HEK293T (cell line): ENCODE measurements around the gene COX8C.

ENCODE experiments used
- CTCF ChIA-PET: fragments of 350-600 bp; formaldehyde crosslinking; extraction: SDS; loops from one replicate; lab custom pipeline; 2021; ENCODE audit warnings: antibody characterized with exemption, inconsistent platforms; lab: Yijun Ruan, JAX
- POLR2A ChIA-PET: fragments of 350-600 bp; formaldehyde crosslinking; extraction: SDS; loops from one replicate; lab custom pipeline; 2020; ENCODE audit warnings: antibody characterized with exemption, inconsistent platforms; lab: Yijun Ruan, JAX
- DNase-seq: peaks from one replicate; pipeline ENCODE4 v3.0.0; 2012; ENCODE audit warnings: mixed read lengths; ENCODE audit errors: extremely low spot score
- ARNT ChIP-seq: fragments of 450-650 bp; IDR thresholded peaks from 2 replicates; pipeline ENCODE4 v1.6.1; 2017; ENCODE audit warnings: mild to moderate bottlenecking
- BHLHE40 ChIP-seq: fragments of 450-650 bp; IDR thresholded peaks from 2 replicates; pipeline ENCODE4 v1.6.1; 2016; ENCODE audit warnings: mild to moderate bottlenecking, moderate library complexity, borderline replicate concordance
- CTBP1 ChIP-seq: fragments of 450-650 bp; IDR thresholded peaks from 2 replicates; pipeline ENCODE4 v1.6.1; 2016; ENCODE audit warnings: borderline replicate concordance
- ELF4 ChIP-seq: fragments of 450-650 bp; IDR thresholded peaks from 2 replicates; pipeline ENCODE4 v1.6.1; 2017; ENCODE audit warnings: antibody characterized with exemption
- FOXA1 ChIP-seq: fragments of 450-650 bp; IDR thresholded peaks from 2 replicates; pipeline ENCODE4 v1.6.1; 2016; ENCODE audit warnings: mild to moderate bottlenecking
- FOXK2 ChIP-seq: fragments of 450-650 bp; IDR thresholded peaks from 2 replicates; pipeline ENCODE4 v1.6.1; 2016; ENCODE audit warnings: mild to moderate bottlenecking
- FOXM1 ChIP-seq: fragments of 450-650 bp; IDR thresholded peaks from 2 replicates; pipeline ENCODE4 v1.6.1; 2017; ENCODE audit warnings: mild to moderate bottlenecking, borderline replicate concordance
- HDGF ChIP-seq: fragments of 450-650 bp; IDR thresholded peaks from 2 replicates; pipeline ENCODE4 v1.6.1; 2017; ENCODE audit warnings: antibody characterized with exemption, borderline replicate concordance
- L3MBTL2 ChIP-seq: fragments of 450-650 bp; conservative IDR thresholded peaks from 2 replicates; pipeline ENCODE4 v1.6.1; 2016; ENCODE audit warnings: mild to moderate bottlenecking
- LEF1 ChIP-seq: fragments of 450-650 bp; IDR thresholded peaks from 2 replicates; pipeline ENCODE4 v1.6.1; 2017; ENCODE audit warnings: mild to moderate bottlenecking, borderline replicate concordance
- NFRKB ChIP-seq: fragments of 450-650 bp; IDR thresholded peaks from 2 replicates; pipeline ENCODE4 v1.6.1; 2016; ENCODE audit warnings: mild to moderate bottlenecking, moderate library complexity
- PKNOX1 ChIP-seq: fragments of 450-650 bp; IDR thresholded peaks from 2 replicates; pipeline ENCODE4 v1.6.1; 2016
- SP1 ChIP-seq: fragments of 450-650 bp; IDR thresholded peaks from 2 replicates; pipeline ENCODE4 v1.6.1; 2017
- SUZ12 ChIP-seq: fragments of 450-650 bp; IDR thresholded peaks from 2 replicates; pipeline ENCODE4 v1.6.1; 2016; ENCODE audit warnings: mild to moderate bottlenecking
- TARDBP ChIP-seq: fragments of 450-650 bp; IDR thresholded peaks from 2 replicates; pipeline ENCODE4 v1.6.1; 2016
- ZNF384 ChIP-seq: fragments of 450-650 bp; IDR thresholded peaks from 2 replicates; pipeline ENCODE4 v1.6.1; 2016

The COX8C gene

GRCh38 chr14:93329965-93330608 is 16.9 kb upstream of the COX8C start:
- no peak for DNase-seq
- CTCF ChIA-PET = no interaction called here
- POLR2A ChIA-PET = no interaction called here
- TF ChIP-seq L3MBTL2 (no peak), LEF1 (no peak), SUZ12 (no peak)

- TF ChIP-seq CTBP1 (no peak), ZNF384 (no peak), L3MBTL2 (no peak)
- DNase-seq = no peak
- ChIA-PET CTCF (interaction anchor here (1.0 kb wide), 1 partner anchor 53 kb away, joined by 3 read pairs; no protein-coding TSS in a partner anchor), POLR2A (interaction anchor here (1.4 kb wide), 1 partner anchor 13 kb away, joined by 5 read pairs; no protein-coding TSS in a partner anchor)
Measured at GRCh38 chr14:93330609-93331000, 16.4 kb upstream of the COX8C start.

GRCh38 chr14:93331002-93331727 is 15.8 kb upstream of the COX8C start:
- POLR2A ChIA-PET = interaction anchor here (0.8 to 1.4 kb wide), 2 partner anchors 8 to 13 kb away, joined by 3 to 5 read pairs; no protein-coding TSS in a partner anchor
- CTCF ChIA-PET = interaction anchor here (1.0 kb wide), 1 partner anchor 54 kb away, joined by 3 read pairs; no protein-coding TSS in a partner anchor
- no peak for TF ChIP-seq HDGF
- no peak for TF ChIP-seq TARDBP
- no peak for TF ChIP-seq BHLHE40
- TF ChIP-seq FOXM1 = no peak
- no peak for TF ChIP-seq LEF1
- no peak for TF ChIP-seq SP1
- TF ChIP-seq L3MBTL2 = no peak
- TF ChIP-seq NFRKB = no peak
- TF ChIP-seq FOXA1 = no peak
- TF ChIP-seq ELF4 = no peak
- TF ChIP-seq ZNF384 = no peak
- no peak for TF ChIP-seq FOXK2
- no peak for TF ChIP-seq CTBP1
- no peak for DNase-seq

- DNase-seq = no peak
- ChIA-PET POLR2A (interaction anchor here (0.8 to 1.4 kb wide), 2 partner anchors 9 to 14 kb away, joined by 3 to 5 read pairs; no protein-coding TSS in a partner anchor), CTCF (interaction anchor here (0.6 to 1.0 kb wide), 2 partner anchors 55 to 126 kb away, joined by 3 to 5 read pairs; no protein-coding TSS in a partner anchor)
- TF ChIP-seq FOXK2 (no peak), FOXA1 (no peak), ELF4 (no peak)
Measured at GRCh38 chr14:93331728-93332396, 15.1 kb upstream of the COX8C start.

- ChIA-PET CTCF (interaction anchor here (0.6 kb wide), 1 partner anchor 127 kb away, joined by 5 read pairs; no protein-coding TSS in a partner anchor), POLR2A (interaction anchor here (0.8 kb wide), 1 partner anchor 9 kb away, joined by 3 read pairs; no protein-coding TSS in a partner anchor)
- DNase-seq = peak; percentile 58
Measured at GRCh38 chr14:93332397-93332852, 14.6 kb upstream of the COX8C start.

GRCh38 chr14:93332853-93333630 is 13.9 kb upstream of the COX8C start, which contains the start of gene BTBD7:
TSS of gene BTBD7 (minus strand) at chr14:93333036. CDS start at chr14:93296051, 36,985 bp downstream.
- ChIA-PET CTCF (no interaction called here), POLR2A (no interaction called here)
- TF ChIP-seq L3MBTL2 (peak; percentile 83), NFRKB (no peak)
- DNase-seq = peak; percentile 97

More at GRCh38 chr14:93332397-93332852, 14.6 kb upstream of the COX8C start:
- TF ChIP-seq ARNT (no peak), TARDBP (no peak), BHLHE40 (no peak), ZNF384 (no peak), SP1 (no peak), LEF1 (no peak), HDGF (no peak), FOXM1 (no peak), FOXA1 (no peak), NFRKB (no peak)

GRCh38 chr14:93333631-93334103 is 13.3 kb upstream of the COX8C start:
- CTCF ChIA-PET = no interaction called here
- no peak for DNase-seq
- TF ChIP-seq ZNF384 (no peak), FOXK2 (no peak), FOXA1 (no peak), TARDBP (no peak), BHLHE40 (no peak), SP1 (no peak), ELF4 (no peak), PKNOX1 (no peak), HDGF (no peak), FOXM1 (no peak), CTBP1 (no peak), L3MBTL2 (no peak), NFRKB (no peak), ARNT (no peak), LEF1 (no peak), SUZ12 (no peak)
- POLR2A ChIA-PET = no interaction called here
